ENCODE data around the gene CDH4.

CDH4 gene

DNA sequence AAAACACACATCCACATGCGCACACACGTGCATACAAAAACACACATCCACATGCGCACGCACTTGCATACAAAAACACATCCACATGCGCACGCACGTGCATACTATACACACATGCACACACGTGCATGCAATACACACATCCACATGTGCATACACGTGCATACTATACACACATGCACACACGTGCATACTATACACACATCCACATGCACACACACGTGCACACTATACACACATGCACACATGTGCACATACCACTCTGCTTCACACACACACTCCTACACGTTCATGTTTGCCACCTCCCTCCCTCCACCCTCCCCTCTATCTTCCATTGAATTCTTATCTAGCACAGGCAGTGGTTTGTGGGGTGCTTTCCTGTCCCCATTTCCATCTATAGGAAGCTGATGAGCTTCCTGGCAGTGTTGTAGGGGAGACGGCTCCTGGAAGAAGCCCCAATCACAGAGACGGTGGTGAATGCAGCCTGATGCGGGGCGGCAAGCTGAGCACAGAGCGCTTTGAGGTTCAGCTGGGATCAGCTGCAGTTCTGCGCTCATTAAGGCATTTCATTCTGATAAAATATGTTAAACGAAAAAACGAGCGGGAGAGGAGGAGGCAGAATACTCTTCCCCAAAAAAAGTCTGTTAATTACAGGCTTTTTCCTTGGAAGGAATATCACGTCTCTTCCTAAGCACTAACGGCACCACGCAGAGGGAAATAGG, 525.9 kb downstream of the CDH4 start:
- DNase-seq (ENCODE audit: low read depth) = no peak
- H3K4me3 ChIP-seq (ENCODE audit: low read depth, low read length) = no peak overlapping the region

- no peak overlapping the region for H3K4me3 ChIP-seq (ENCODE audit: low read depth, low read length)
- DNase-seq (ENCODE audit: low read depth) = no peak
These were observed 526.4 kb downstream of the CDH4 start for GRCh38 chr20:61778495-61778863.

DNA sequence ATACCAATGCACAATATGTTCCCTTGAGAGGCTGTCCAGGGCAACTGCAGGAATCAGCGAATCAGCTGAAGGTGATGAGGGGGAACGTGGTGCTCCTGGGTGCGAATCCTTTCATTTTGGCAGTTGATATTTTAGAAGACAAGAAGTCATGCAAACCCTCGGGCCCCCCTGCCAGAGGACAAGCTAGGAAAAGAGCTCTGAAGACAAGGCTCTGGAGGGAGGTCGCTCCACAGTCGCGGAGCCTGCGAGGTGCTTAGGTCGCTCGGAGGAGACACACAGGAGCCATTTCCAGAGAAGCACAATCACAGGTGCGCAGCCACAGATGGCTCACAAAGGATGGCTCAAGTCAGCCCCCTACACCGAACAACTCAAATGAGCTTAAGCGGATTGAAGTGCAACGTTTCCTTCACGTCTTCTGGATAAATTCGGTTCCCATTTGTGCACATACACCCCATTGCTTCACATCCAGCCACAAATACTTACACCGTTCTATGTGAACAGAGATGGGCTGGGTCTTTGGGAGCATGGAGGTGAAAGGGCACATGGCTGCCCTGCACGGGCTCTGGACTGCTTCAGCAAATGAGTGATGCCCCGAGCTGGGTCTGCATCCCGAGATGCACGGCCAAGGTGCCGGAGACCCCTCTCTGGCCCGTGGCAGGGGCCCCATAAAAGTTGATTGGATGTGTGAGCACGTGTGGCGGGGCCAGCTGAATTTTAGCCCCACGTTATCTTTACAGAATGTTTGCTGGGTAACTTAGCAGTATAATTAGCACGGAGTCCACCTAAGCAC, 527.3 kb downstream of the CDH4 start:
- no peak overlapping the region for H3K4me3 ChIP-seq (ENCODE audit: low read depth, low read length)
- DNase-seq (ENCODE audit: low read depth) = no peak

DNA sequence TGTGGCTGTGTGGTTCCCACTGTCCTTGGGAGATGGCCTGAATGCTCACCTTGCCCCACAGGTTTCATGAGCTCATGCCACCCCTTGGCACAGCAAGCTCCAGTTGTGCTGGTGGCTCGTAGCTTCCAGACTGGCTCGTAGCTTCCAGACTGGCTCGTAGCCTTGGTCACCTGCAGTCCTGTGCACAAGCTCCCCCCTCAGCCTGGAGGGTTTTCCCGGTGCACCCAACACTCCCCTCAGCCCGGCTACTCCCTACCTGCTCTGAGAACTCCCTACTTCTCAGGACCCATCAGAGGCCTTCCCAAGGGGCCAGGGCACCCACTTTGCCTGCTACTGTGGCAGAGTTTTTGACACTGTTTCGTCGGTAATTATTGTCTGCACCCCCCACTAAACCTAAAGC, 528.0 kb downstream of the CDH4 start:
- DNase-seq (ENCODE audit: low read depth) = no peak
- no peak overlapping the region for H3K4me3 ChIP-seq (ENCODE audit: low read depth, low read length)

- no peak overlapping the region for H3K4me3 ChIP-seq (ENCODE audit: low read depth, low read length)
- DNase-seq (ENCODE audit: low read depth) = no peak
These were observed 532.9 kb downstream of the CDH4 start for GRCh38 chr20:61784801-61785566.

DNA sequence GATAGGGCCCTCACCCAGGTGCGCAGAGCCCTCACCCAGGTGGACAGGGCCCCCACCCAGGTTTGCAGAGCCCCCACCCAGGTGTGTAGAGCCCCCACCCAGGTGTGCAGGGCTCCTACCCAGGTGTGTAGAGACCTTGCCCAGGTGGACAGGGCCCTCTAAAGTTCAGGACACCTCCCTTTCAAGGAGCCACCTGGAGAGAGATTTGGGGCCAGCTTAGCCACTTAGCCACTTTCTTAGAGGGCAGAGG, 533.4 kb downstream of the CDH4 start:
- DNase-seq (ENCODE audit: low read depth) = no peak
- H3K4me3 ChIP-seq (ENCODE audit: low read depth, low read length) = no peak overlapping the region

GRCh38 chr20:61786230-61786629, 534.2 kb downstream of the CDH4 start:
- DNase-seq (ENCODE audit: low read depth) = no peak
- no peak overlapping the region for H3K4me3 ChIP-seq (ENCODE audit: low read depth, low read length)

GRCh38 chr20:61788343-61788742, 536.3 kb downstream of the CDH4 start:
- no peak for DNase-seq (ENCODE audit: low read depth)
- no peak overlapping the region for H3K4me3 ChIP-seq (ENCODE audit: low read depth, low read length)

GRCh38 chr20:61789329-61789728, 537.3 kb downstream of the CDH4 start:
- DNase-seq (ENCODE audit: low read depth) = no peak
- H3K4me3 ChIP-seq (ENCODE audit: low read depth, low read length) = no peak overlapping the region

DNA sequence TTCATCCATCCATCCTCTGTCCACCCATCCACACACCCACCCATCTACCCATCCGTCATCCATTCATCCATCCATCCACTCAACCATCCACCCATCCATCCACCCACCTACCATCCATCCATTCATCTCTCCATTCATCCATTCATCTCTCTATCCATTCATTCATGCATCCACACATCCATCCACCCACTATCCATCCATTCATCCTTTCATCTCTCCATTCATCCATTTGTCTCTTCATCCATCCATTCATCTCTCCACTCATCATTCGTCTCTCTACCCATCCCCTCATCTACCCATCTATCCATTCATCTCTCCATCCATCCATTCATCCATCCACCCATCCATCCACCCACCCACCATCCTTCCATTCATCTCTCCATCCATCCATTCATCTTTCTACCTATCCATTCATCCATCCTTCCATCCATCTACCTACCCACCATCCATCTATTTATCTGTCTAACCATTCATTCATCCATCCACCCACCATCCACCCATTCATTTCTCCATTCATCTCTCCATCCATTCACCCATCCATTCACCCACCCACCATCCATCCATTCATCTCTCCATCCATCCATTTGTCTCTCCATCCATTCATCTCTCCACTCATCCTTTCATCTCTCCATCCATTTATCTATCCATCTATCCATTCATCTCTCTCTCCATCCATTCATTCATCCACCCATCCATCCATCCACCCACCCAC, 538.2 kb downstream of the CDH4 start:
- DNase-seq (ENCODE audit: low read depth) = no peak
- H3K4me3 ChIP-seq (ENCODE audit: low read depth, low read length) = no peak overlapping the region

GRCh38 chr20:61791995-61792394, 539.9 kb downstream of the CDH4 start:
- H3K4me3 ChIP-seq (ENCODE audit: low read depth, low read length) = no peak overlapping the region
- DNase-seq (ENCODE audit: low read depth) = no peak

DNA sequence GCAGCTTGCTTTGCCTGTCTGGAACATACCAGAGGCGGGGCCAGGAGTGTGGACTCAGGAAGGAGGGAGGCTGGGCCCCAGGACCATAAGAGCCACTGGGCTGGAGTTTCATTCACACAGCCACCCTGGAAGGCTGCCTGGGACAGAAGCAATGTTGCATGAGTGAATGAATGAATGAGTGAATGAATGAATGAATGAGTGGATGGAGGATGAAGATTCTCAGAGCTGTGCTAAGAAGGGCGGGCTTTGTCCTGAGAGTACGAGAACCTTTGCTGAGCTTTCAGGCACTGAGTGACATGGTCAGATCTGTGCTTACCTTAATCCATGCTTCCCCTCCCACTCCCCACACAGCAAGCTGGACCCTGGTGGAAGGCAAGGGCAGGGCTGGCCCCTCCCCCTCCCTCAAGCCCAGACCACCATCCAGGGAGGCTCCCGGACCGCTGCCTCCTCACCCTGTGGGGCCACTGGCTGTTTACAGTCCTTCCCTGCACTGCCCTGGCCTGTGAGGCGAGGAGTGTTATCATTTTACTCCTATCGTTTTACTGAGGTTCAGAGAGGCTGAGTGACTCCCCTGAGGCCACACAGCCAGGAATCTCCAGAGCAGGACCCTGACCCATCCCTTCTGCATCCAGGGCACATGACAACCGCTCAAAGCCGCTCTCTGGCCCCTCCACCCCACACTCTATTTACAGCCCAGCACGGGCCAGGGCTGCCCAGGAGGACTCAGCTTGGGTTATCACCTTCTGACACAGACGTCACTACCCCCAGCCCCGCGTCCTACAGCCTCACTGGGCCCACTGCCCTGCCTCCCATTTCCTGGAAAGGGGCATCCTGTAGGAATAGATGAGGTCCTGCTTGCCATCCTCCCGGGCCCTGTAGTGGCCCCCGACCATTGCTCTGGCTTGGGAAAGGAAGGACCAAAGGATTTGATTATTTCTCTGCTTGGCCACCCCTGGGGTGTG, 543.9 kb downstream of the CDH4 start:
- H3K4me3 ChIP-seq (ENCODE audit: low read depth, low read length) = no peak overlapping the region
- DNase-seq (ENCODE audit: low read depth) = no peak

DNA sequence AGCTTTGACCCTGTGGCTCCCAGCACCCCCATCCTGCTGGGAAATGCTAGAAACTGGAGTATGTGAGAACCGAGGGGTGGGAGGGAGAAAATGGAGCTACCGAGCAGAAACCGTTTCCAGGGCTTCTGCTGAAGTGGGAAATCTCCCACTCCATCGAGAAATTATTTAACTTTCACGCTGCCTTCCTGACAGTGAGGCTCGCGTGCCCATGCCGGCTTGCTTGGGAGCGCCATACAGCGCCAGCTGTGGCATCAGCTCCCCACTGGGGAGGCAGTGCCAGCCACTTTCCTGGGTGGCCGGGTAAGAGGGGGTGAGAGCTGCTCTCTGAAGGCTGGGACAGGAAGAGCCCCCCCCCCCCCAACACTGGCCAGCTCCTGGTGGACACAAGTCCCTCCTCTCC, 544.7 kb downstream of the CDH4 start:
- H3K4me3 ChIP-seq (ENCODE audit: low read depth, low read length) = no peak overlapping the region
- no peak for DNase-seq (ENCODE audit: low read depth)

DNA sequence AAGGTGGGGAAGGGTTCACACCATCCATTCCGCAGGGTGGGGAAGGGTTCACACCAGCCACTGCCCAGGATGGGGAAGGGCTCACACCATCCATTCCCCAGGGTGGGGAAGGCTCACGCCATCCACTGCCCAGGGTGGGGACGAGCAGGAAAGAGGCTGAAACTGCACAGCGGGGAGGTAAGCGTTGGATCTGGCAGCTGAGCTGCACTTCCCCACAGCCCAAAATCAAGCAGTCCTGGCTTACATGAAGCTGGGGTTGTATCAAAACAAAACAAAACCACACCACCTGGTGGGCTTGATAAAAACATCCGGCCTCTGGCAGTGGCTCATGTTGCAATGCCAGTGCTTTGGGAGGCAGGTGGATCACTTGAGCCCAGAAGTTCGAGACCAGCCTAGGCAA, 545.1 kb downstream of the CDH4 start:
- DNase-seq (ENCODE audit: low read depth) = no peak

DNA sequence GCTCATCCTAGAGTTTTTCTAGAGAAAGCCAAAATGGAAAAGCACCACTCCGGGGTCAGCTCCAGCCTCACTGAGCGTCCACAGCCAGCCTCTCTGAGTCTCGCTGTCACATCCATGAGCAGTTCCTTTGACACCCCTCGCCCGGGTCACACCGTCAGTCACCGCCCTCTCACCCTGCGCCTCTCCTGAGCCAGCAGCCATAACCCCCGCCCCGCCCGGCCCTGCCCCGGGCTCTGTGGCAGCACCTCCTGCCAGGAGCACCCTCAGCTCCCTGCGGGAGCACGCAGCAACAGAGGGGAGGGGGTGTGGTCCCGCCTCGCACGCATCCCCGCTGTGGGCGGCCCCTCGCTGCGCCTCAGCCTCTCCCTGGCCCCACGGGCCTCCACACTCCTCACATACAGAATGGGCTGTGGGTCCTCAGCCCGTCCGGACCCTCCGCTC, 545.9 kb downstream of the CDH4 start:
- H3K4me3 ChIP-seq (ENCODE audit: low read depth, low read length) = no peak overlapping the region
- DNase-seq (ENCODE audit: low read depth) = no peak

More for the DNA sequence above, 545.1 kb downstream of the CDH4 start:
- H3K4me3 ChIP-seq (ENCODE audit: low read depth, low read length) = no peak overlapping the region

DNA sequence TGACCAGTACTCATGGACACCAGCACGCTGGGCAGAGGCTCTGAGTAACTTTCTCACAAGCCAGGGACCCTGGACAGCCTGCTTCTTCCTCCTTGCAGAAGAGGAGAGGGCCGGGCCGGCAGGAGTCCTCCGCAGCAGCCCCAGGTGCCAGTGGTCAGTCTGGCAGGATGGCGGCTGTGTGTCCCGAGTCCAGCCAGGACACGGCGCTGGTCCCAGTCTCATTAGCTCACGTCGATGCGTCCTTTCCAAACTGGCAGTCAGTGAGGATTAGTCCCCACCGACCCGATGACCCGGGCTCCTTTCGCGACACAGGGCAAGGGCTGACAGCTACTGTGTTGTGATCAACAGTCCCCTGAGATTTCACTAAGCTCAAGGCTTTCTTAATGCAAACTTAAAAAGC, 546.6 kb downstream of the CDH4 start:
- no peak overlapping the region for H3K4me3 ChIP-seq (ENCODE audit: low read depth, low read length)
- no peak for DNase-seq (ENCODE audit: low read depth)

DNA sequence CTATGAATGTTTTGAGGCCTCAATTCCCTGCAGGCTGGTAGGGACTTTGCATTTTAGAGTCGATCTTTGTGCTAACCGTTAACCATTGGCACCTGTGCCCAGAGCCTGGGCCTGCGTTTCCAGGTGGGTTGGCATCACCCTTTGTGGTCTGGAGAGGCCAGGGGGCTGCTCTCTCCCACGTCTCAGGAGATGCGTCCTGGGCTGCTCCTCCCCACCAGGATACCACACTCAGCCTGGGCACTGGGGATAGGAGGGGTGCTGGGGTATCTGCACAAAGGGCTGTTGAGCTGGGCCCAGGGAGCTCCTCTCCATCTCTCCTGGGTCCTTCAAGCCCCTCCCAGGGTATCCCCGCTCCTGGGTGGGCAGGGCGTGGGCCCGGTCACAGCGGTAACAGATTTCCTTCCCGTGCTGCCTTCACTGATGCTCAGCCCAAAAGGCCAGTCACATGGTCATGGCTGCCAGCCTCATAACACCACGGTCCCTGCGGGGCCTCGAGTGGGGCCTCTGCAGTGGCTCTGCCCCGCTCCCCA, 547.4 kb downstream of the CDH4 start:
- H3K4me3 ChIP-seq (ENCODE audit: low read depth, low read length) = no peak overlapping the region
- no peak for DNase-seq (ENCODE audit: low read depth)

DNA sequence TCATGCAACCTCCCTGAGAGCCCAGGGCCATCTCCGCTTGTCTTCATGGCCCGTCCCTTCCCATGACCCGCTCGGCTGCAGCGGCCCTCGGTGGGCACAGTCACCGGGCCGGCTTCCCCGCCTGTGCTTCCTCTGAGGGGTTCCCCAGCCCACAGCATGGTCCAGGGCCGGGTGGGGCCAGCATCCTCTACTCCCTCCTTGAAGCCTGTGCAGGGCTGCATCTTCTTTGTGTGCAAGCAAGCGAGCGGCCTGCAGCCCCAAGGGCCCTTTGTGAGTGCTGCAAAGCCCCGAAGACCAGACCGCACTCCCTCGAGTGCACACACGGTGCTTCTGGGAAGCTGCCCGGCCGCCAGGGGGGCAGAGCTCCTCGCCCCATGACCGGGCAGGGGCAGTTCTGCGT, 547.9 kb downstream of the CDH4 start:
- DNase-seq (ENCODE audit: low read depth) = no peak
- H3K4me3 ChIP-seq (ENCODE audit: low read depth, low read length) = no peak overlapping the region
